Cerebellar nuclear complex (tissue), 1 donor: ENCODE data around the gene SMIM10.
"Not testable (repeated sequence)": the region's sequence is repeated elsewhere in the genome, so short reads cannot be mapped to it uniquely, and the experiment has no call there.

Experiments used
- DNase-seq, 2 experiments: peaks; one replicate each; lab custom pipeline; 2025; lab: John Stamatoyannopoulos, UW

SMIM10 gene

GRCh38 chrX:135010921-135011320 lies 20.1 kb downstream of the SMIM10 start:
- DNase-seq, result no peak

GRCh38 chrX:135015523-135016245 lies 24.9 kb downstream of the SMIM10 start:
- no peak for DNase-seq

GRCh38 chrX:135019890-135020289 lies 29.1 kb downstream of the SMIM10 start:
- not testable (repeated sequence) for DNase-seq

GRCh38 chrX:135023791-135024190 lies 33.0 kb downstream of the SMIM10 start:
- DNase-seq, result not testable (repeated sequence)

GRCh38 chrX:135024526-135024925 lies 33.7 kb downstream of the SMIM10 start:
- no peak for DNase-seq

GRCh38 chrX:135030207-135030963 lies 39.6 kb downstream of the SMIM10 start:
- DNase-seq, result not testable (repeated sequence)

- DNase-seq, result not testable (repeated sequence)
Observed at GRCh38 chrX:135041149-135042123, 50.6 kb downstream of the SMIM10 start.
